SJCRH30 (cell line): ENCODE results near the gene FSTL1. TPM values are rescaled to one million over a fixed set of nuclear protein-coding genes. Genes with fewer than 3 reads are reported as not detected.

ENCODE experiments used
- DNase-seq, 2 experiments: peaks; one replicate each; pipeline ENCODE4 v3.0.0-alpha.2; 2015 to 2020
- H3K27ac ChIP-seq: fragments of 250-450 bp; sonication (Bioruptor Pico); 2 replicates; pipeline ENCODE4 v1.5.1; 2020; ENCODE audit warnings: mild to moderate bottlenecking, moderate library complexity
- H3K27me3 ChIP-seq: fragments of 250-450 bp; sonication (Bioruptor Pico); 2 replicates; pipeline ENCODE4 v1.5.1; 2020; ENCODE audit warnings: mild to moderate bottlenecking, moderate library complexity
- H3K36me3 ChIP-seq: fragments of 250-450 bp; sonication (Bioruptor Pico); 2 replicates; pipeline ENCODE4 v1.5.1; 2020; ENCODE audit warnings: mild to moderate bottlenecking, moderate library complexity
- H3K4me1 ChIP-seq: fragments of 250-450 bp; sonication (Bioruptor Pico); 2 replicates; pipeline ENCODE4 v1.5.1; 2020; ENCODE audit warnings: mild to moderate bottlenecking, moderate library complexity
- H3K4me3 ChIP-seq: fragments of 250-450 bp; sonication (Bioruptor Pico); 2 replicates; pipeline ENCODE4 v1.5.1; 2020; ENCODE audit warnings: mild to moderate bottlenecking, moderate library complexity
- H3K9me3 ChIP-seq: fragments of 250-450 bp; sonication (Bioruptor Pico); replicated peaks from 2 replicates; pipeline ENCODE4 v1.5.1; 2020; ENCODE audit warnings: mild to moderate bottlenecking, moderate library complexity
- total RNA-seq: library from RNA; depleted of rRNA; stranded (reverse); fragments of >200 nt; shearing (Covaris generic); gene quantifications from 2 replicates; pipeline ENCODE4 v1.2.3, GENCODE V29; 2014

Gene FSTL1
- total RNA-seq, 1 experiment from 2014 or later, result 164 TPM

GRCh38 chr3:120473896-120474675 lies 23.3 kb upstream of the FSTL1 start:
- peaks cover 3% of the 10 kb centered on the region; the same call in 1 of the 2 replicates for H3K27me3 ChIP-seq
- no peak for DNase-seq
- no peaks in the 10 kb centered on the region; the same call in 1 of the 2 replicates for H3K4me1 ChIP-seq
- no peak overlapping the region for H3K4me3 ChIP-seq
- H3K36me3 ChIP-seq, result no peaks in the 10 kb centered on the region
- 0 out of 2 replicates have a peak, but pooled peaks cover 5% of the 10 kb centered on the region for H3K9me3 ChIP-seq
- no peak overlapping the region for H3K27ac ChIP-seq

- H3K4me1 ChIP-seq, result no peaks in the 10 kb centered on the region; the same call in 1 of the 2 replicates
- no peak overlapping the region for H3K4me3 ChIP-seq
- DNase-seq, result no peak
Measured at GRCh38 chr3:120473389-120473788, 22.6 kb upstream of the FSTL1 start.

GRCh38 chr3:120472121-120472844 lies 21.5 kb upstream of the FSTL1 start:
- Histone ChIP-seq H3K36me3 (no peaks in the 10 kb centered on the region), H3K9me3 (0 out of 2 replicates have a peak, but pooled peaks cover 5% of the 10 kb centered on the region), H3K27me3 (no peaks in the 10 kb centered on the region), H3K4me3 (no peak overlapping the region), H3K27ac (no peak overlapping the region), H3K4me1 (no peaks in the 10 kb centered on the region; the same call in 1 of the 2 replicates)
- DNase-seq, result no peak

More at GRCh38 chr3:120473389-120473788, 22.6 kb upstream of the FSTL1 start:
- 0 out of 2 replicates have a peak, but pooled peaks cover 5% of the 10 kb centered on the region for H3K9me3 ChIP-seq
- no peaks in the 10 kb centered on the region; the same call in 1 of the 2 replicates for H3K27me3 ChIP-seq
- no peaks in the 10 kb centered on the region for H3K36me3 ChIP-seq
- no peak overlapping the region for H3K27ac ChIP-seq

GRCh38 chr3:120471643-120472042 lies 20.9 kb upstream of the FSTL1 start:
- no peaks in the 10 kb centered on the region for H3K27me3 ChIP-seq
- H3K4me3 ChIP-seq, result no peak overlapping the region
- DNase-seq, result no peak
- 0 out of 2 replicates have a peak, but pooled peaks cover 5% of the 10 kb centered on the region for H3K9me3 ChIP-seq
- no peak overlapping the region for H3K27ac ChIP-seq
- H3K36me3 ChIP-seq, result no peaks in the 10 kb centered on the region
- H3K4me1 ChIP-seq, result no peaks in the 10 kb centered on the region; the same call in 1 of the 2 replicates

GRCh38 chr3:120470870-120471269 lies 20.1 kb upstream of the FSTL1 start:
- H3K27ac ChIP-seq, result no peak overlapping the region
- 0 out of 2 replicates have a peak, but pooled peaks cover 5% of the 10 kb centered on the region for H3K9me3 ChIP-seq
- no peaks in the 10 kb centered on the region for H3K36me3 ChIP-seq
- H3K4me3 ChIP-seq, result no peak overlapping the region
- no peaks in the 10 kb centered on the region; the same call in 1 of the 2 replicates for H3K4me1 ChIP-seq
- DNase-seq, result no peak
- H3K27me3 ChIP-seq, result no peaks in the 10 kb centered on the region

GRCh38 chr3:120469882-120470301 lies 19.1 kb upstream of the FSTL1 start:
- H3K4me3 ChIP-seq, result no peak overlapping the region
- DNase-seq, result no peak
- H3K9me3 ChIP-seq, result 0 out of 2 replicates have a peak, but pooled peaks cover 5% of the 10 kb centered on the region
- no peaks in the 10 kb centered on the region; the same call in 1 of the 2 replicates for H3K4me1 ChIP-seq
- H3K27ac ChIP-seq, result no peak overlapping the region
- H3K27me3 ChIP-seq, result no peaks in the 10 kb centered on the region
- no peaks in the 10 kb centered on the region for H3K36me3 ChIP-seq

- Histone ChIP-seq H3K9me3 (0 out of 2 replicates have a peak, but pooled peaks cover 5% of the 10 kb centered on the region), H3K27me3 (no peaks in the 10 kb centered on the region), H3K36me3 (no peaks in the 10 kb centered on the region), H3K27ac (no peak overlapping the region), H3K4me3 (no peak overlapping the region), H3K4me1 (no peaks in the 10 kb centered on the region; the same call in 1 of the 2 replicates)
- no peak for DNase-seq
Measured at GRCh38 chr3:120469440-120469839, 18.6 kb upstream of the FSTL1 start.

GRCh38 chr3:120468635-120469295 lies 18.0 kb upstream of the FSTL1 start:
- Histone ChIP-seq H3K4me3 (no peak overlapping the region), H3K36me3 (no peaks in the 10 kb centered on the region), H3K27me3 (no peaks in the 10 kb centered on the region), H3K9me3 (0 out of 2 replicates have a peak, but pooled peaks cover 5% of the 10 kb centered on the region), H3K4me1 (no peaks in the 10 kb centered on the region; the same call in 1 of the 2 replicates), H3K27ac (no peak overlapping the region)
- DNase-seq, result no peak

GRCh38 chr3:120462409-120462959 lies 11.7 kb upstream of the FSTL1 start:
- H3K4me1 ChIP-seq, result peaks cover 17% of the 10 kb centered on the region
- no peaks in the 10 kb centered on the region for H3K36me3 ChIP-seq
- no peaks in the 10 kb centered on the region for H3K9me3 ChIP-seq
- no peaks in the 10 kb centered on the region for H3K27me3 ChIP-seq
- no peak overlapping the region for H3K27ac ChIP-seq
- no peak overlapping the region for H3K4me3 ChIP-seq
- no peak for DNase-seq

- no peak for DNase-seq
- H3K36me3 ChIP-seq, result no peaks in the 10 kb centered on the region
- peaks cover 17% of the 10 kb centered on the region for H3K4me1 ChIP-seq
- H3K27ac ChIP-seq, result no peak overlapping the region
- no peaks in the 10 kb centered on the region for H3K9me3 ChIP-seq
- H3K27me3 ChIP-seq, result no peaks in the 10 kb centered on the region
- H3K4me3 ChIP-seq, result no peak overlapping the region
Measured at GRCh38 chr3:120461416-120461815, 10.6 kb upstream of the FSTL1 start.

GRCh38 chr3:120460862-120461261 lies 10.1 kb upstream of the FSTL1 start:
- peaks cover 17% of the 10 kb centered on the region for H3K4me1 ChIP-seq
- no peaks in the 10 kb centered on the region for H3K27me3 ChIP-seq
- no peaks in the 10 kb centered on the region for H3K9me3 ChIP-seq
- H3K36me3 ChIP-seq, result no peaks in the 10 kb centered on the region
- no peak for DNase-seq
- no peak overlapping the region for H3K4me3 ChIP-seq
- H3K27ac ChIP-seq, result no peak overlapping the region

GRCh38 chr3:120460181-120460790 lies 9.5 kb upstream of the FSTL1 start:
- Histone ChIP-seq H3K9me3 (no peaks in the 10 kb centered on the region), H3K27me3 (no peaks in the 10 kb centered on the region), H3K4me1 (peaks cover 17% of the 10 kb centered on the region), H3K27ac (peak overlapping the region; percentile 11; the same call in 1 of the 2 replicates), H3K36me3 (no peaks in the 10 kb centered on the region), H3K4me3 (peak overlapping the region; percentile 33)
- DNase-seq, result no peak

- H3K4me3 ChIP-seq, result no peak overlapping the region
- no peaks in the 10 kb centered on the region for H3K27me3 ChIP-seq
- H3K27ac ChIP-seq, result peak overlapping the region; percentile 11; the same call in 1 of the 2 replicates
- H3K4me1 ChIP-seq, result peaks cover 17% of the 10 kb centered on the region
- H3K9me3 ChIP-seq, result peaks cover 3% of the 10 kb centered on the region; the same call in 1 of the 2 replicates
- DNase-seq, result peak; percentile 32 to 38
- no peaks in the 10 kb centered on the region for H3K36me3 ChIP-seq
Measured at GRCh38 chr3:120459196-120459595, 8.4 kb upstream of the FSTL1 start.

GRCh38 chr3:120457827-120458226 lies 7.0 kb upstream of the FSTL1 start:
- no peak for DNase-seq
- Histone ChIP-seq H3K4me3 (no peak overlapping the region), H3K36me3 (no peaks in the 10 kb centered on the region), H3K27me3 (no peaks in the 10 kb centered on the region), H3K9me3 (peaks cover 4% of the 10 kb centered on the region; the same call in 1 of the 2 replicates), H3K4me1 (peaks cover 17% of the 10 kb centered on the region), H3K27ac (no peak overlapping the region)
